Activated effector memory CD4-positive, alpha-beta T cell treated with Interleukin-2 at 50 U/mL for 16 hours (primary cell): ENCODE data around the gene NLE1.
"Not testable (repeated sequence)": the region's sequence is repeated elsewhere in the genome, so short reads cannot be mapped to it uniquely, and the experiment has no call there.

ENCODE experiments used
- DNase-seq: peaks from one replicate; pipeline ENCODE4 v3.0.0-alpha.2; 2020

The NLE1 gene

DNA sequence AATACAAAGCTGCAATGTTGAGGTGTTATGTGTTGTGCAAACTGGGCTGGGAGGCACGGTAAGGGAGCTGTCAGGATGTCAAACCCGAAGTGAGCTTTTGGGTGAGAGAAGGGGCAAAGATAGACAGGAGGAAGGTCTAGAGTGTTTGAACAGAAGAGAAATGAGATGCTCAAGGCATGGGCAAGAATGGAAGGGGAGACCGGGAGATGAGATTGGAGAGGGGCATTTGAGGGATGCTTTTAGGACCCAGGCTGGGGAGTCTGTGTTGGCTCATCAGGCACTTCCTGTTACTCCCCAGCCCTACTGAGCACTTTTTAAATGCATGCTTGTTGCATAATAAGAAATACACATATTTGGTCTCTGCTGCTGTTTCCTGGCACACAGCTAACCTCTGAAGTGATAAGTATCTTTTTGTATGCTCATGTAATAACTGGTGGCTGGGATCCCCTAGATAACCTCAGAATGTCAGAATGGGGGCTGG, 19.2 kb upstream of the NLE1 start:
- no peak for DNase-seq

DNA sequence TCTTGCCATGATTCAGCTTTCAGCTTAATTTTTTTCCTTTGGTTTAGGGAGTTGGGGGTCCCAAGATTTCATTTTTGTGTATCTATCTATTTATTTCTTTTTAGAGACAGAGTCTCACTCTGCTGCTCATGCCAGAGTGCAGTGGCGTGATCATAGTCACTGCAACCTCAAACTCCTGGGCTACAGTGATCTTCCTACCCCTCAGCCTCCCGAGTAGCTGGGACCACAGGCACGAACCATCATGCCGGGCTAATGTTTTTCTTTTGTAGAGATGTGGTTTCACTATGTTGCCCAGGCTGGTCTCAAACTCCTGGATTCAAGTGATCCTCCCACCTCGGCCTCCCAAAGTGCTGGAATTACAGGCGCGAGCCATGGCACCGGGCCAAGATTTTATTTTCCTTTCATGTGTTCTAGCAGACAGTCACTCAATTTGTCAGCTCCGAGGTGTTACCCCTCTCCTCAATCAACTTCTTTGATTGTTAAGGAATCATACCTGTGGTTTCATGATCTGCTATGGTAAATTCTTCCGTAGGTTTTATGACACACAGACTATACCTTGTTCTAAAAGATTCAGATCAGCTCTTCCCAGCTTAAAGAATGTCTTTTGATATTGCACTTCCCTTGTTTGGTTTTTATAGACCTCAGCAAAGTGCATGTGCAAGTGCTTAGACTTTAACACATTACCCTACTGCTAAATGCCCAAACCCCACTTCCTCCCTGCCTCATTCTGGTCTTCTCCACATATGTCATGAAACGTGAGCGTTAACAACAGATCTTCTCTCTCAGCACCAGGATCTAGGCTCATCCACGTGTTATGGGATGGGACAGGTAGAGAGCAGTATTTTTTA, 18.5 kb upstream of the NLE1 start:
- DNase-seq = no peak

DNA sequence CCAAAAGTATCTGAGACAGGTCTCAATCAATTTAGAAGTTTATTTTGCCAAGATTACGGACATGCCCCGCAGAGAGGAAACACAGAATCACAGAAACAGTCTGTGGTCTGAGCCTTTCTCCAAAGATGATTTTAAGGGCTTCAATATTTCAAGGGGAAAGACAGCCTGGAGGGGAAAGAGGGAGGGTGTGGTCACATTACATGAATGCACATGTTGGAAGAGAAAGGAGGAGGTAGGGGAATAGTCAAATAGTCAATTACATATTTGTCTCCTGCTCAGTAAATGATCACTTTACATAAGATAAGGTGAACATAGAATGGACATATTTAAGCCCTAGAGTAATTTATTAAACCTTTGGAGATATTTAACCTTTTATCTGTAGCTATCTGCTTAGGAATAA, 17.8 kb upstream of the NLE1 start:
- no peak for DNase-seq

DNA sequence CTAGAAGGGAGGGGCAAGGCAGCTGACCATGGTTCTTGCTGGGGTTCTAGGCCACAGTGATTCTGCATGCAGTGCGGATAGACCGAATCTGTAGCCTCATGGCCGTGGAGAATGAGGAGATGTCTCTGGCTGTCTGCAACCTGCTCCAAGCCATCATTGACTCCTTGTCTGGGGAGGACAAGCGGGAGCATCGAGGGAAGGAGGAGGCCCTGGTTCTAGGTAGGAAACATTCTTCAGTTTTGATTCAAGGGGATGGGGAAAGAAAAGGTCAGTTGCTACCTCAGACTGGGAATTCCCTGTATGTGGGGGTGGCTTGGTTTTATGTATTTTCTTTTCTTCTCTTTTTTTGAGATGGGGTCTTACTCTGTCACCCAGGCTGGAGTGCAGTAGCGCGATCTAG, 13.1 kb upstream of the NLE1 start:
- DNase-seq = no peak

DNA sequence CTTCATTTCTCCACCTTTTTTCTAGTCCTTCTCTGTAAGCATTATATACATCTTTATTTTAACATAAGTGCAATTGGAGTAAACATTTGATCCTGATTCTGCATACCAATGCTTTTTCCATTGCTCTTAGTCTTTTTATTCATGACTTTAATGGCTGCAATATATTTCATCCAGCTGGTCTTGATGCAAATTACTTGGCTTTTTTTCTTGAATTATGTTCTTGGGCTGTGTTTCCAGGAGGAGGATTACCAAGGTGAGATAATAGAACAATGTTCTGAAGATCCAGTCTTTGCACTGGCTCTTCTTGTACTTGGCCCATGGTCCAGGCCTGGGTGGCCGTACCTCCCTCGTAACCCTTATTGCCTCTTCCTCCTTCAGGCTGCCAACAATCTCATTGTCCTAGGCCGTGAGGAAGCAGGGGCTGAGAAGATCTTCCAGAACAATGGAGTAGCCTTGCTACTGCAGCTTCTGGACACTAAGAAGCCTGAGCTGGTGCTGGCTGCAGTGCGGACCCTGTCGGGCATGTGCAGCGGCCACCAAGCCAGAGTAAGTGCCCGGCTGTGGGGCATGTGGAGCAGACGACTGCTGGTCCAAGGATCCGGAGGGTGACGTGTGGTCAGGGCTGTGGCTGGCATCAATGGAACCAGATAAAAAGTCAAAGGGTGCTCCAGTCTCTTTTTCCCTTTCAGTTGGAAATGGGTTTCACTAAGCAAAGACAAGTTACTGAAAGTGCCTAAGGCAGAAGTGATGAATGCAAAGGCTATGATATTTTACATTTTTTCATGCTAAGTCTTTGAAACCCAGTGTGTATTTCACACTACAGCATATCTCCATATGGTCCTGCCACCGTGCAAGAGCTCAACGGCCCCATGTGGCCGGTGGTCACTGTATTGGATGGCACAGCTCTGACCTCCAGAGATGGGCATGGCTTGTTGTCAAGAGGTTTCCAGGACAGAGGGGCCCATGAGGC, 12.4 kb upstream of the NLE1 start:
- DNase-seq = no peak

DNA sequence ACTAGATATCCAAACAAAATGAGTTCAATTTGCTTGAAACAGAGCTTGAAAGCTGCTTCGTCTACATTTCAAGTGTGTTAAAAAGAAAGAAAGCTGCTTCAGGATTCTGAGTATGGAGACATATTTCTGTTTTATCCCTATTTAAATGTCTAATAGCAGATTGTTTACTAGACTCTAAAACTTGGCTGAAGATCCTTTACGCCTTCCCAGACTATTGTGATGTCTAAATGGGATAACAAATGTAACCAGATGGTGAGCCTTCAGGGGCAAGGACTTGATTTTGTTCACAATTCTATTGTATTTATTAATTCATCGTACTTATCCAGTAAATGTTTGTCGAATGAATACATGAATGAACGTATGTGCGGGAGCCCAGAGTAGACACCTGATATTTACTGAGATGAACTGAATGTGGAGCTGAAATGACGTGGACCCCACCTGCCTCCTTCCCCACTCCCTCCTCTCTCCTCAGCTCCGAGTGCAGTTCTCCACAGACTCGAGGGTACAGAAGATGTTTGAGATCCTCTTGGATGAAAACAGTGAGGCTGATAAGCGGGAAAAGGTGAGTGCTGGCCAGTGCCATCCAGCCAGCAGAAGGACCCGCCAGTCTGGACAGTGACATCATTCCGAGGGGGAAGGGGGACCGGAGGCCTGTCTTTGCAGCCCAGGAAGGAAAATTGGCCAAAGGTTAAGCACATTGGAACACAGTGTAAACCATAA, 10.5 kb upstream of the NLE1 start:
- DNase-seq = no peak

DNA sequence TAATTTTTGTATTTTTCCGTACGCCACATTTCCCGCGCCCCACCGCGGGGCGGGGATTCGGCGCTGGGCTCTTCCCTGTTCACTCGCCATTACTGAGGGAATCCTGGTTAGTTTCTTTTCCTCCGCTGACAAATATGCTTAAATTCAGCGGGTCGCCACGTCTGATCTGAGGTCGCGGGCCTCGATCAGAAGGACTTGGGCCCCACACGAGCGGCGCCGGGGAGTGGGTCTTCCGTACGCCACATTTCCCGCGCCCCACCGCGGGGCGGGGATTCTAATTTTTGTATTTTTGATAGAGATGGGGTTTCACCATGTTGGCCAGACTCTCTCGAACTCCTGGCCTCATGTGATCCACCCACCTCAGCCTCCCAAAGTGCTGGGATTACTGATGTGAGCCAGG, 9.0 kb upstream of the NLE1 start:
- not testable (repeated sequence) for DNase-seq

DNA sequence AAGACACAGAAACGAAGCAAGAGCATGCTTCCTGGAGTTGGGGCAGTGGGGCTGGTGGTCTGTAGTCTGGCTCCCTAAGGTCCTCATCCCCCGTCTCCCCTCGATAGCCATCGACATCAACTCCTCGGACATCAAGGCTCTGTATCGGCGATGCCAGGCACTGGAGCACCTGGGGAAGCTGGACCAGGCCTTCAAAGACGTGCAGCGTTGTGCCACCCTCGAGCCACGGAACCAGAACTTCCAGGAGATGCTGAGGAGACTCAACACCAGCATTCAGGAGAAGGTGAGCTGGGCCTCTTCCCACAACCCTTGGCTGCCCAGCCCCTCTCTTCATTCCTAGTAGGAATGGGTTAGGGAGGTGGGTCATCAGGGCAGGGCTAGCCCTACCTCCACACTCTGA, 7.8 kb upstream of the NLE1 start:
- no peak for DNase-seq

DNA sequence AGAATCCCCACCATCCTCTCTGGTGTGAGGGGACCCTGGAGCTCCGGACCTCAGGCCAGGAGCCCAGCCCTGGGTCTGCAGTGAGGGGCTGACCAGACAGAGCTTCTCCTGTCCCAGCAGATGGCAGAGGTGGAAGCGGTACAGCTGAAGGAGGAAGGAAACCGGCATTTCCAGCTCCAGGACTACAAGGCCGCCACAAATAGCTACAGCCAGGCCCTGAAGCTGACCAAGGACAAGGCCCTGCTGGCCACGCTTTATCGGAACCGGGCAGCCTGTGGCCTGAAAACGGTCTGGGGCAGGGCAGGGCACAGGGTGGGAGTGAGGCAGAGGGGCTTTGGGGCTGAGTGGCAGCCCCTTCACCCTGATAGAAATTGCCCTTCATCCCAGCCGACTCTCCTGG, 6.0 kb upstream of the NLE1 start:
- DNase-seq = no peak

DNA sequence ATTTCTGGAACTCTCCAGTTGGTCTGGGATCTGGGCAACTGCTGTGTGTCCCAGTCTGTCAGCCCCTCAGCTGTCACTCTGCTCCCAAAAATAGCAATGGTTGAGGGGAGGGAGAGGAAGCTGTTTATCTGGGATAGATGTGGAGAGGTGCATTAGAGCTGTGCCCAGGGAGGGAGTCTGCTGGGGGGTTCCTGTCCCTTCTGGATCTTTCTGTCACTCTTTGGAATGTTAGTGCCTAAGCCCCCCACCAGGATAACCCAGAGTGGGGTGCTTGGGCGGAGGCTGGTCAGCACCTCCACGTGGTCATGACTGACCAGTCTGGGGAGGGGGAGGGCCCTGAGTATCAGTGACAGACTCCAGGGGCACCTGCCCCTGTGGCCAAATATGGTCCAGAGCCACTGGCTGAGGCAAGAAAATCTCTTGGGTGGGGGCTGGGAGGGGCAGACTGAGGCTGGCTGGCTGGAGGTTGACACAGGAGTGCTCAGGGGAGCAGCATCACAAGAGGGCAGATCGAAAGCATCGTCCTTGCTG, 5.3 kb upstream of the NLE1 start, which contains the start of gene UNC45B:
Gene UNC45B, plus strand, starts transcription at position 443 of the 531 bp plus-strand sequence. CDS start 447 bp downstream, outside the sequence.
- DNase-seq = no peak

DNA sequence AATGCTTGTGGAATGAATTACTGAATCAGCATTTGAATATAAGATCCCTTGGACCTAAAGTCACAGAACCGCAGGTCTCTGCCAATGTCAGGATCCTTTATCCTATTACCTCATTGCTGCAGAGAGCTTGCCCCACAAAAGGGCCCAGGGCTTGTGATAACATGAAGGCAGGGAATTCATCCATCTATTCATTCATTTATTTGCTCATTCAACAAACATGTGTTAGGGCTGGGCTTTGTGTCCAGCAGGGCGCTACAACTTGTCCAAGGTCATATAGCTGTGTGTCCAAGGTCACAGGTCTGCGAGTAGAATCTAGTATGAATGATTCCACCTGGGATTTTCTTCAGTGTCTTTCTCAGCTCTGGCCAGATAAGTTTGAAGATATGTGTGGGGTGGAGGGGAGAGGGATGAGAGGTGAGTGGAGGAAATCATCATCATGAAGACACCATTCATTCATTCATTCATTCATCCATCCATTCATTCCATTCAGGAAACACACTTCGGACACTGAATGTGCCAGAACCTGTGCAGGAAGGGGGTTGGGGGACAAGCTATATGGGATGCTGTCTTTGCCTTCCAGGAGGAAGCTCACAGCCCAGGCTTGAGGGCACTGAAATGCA, 4.2 kb upstream of the NLE1 start:
- no peak for DNase-seq

DNA sequence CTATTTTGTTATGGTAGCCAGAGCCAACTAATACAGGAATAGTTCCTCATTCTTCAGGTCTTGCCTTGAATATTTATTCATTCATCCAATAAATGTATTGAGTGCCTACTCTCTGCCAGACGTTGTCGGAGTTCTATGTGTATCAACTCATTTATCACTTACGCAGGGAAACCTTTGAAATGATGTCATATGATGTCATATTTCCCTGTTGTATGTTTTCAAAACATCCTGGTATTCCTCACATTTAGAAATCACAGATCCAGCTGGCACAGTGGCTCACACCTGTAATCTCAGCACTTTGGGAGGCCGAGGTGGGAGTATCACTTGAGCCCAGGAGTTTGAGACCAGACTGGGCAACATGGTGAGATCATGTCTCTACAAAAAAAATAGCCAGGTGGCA, 2.7 kb upstream of the NLE1 start:
- no peak for DNase-seq

DNA sequence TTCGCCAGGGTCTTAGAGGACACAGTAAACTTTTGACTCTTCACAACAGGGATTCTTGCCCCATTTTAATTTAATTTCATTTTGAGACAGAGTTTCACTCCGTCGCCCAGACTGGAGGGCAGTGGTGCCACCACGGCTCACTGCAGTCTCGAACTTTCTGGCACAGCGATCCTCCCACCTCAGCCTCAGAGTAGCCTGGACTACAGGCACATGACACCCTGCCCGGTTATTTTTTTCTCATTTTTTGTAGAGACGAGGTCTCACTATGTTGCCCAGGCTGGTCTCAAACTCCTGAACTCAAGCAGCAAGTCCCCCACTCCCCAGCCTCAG, 329 bp upstream of the NLE1 start:
- no peak for DNase-seq

DNA sequence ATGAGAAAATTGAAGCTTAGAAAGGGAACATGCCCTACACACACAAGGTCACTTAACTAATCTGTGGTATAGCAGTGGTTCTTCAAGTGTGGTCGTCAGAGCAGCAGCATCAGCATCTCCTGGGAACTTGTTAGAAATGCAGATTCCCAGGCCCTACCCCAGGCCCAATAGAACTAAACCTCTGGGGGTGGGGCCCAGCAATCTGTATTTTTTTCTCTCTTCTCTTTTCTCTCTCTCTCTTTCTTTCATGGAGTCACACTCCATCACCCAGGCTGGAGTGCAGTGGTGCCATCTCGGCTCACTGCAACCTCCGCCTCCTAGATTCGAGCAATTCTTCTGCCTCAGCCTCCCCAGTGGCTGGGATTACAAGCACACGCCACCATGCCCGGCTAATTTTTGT, 3.9 kb downstream of the NLE1 start:
- DNase-seq = no peak

DNA sequence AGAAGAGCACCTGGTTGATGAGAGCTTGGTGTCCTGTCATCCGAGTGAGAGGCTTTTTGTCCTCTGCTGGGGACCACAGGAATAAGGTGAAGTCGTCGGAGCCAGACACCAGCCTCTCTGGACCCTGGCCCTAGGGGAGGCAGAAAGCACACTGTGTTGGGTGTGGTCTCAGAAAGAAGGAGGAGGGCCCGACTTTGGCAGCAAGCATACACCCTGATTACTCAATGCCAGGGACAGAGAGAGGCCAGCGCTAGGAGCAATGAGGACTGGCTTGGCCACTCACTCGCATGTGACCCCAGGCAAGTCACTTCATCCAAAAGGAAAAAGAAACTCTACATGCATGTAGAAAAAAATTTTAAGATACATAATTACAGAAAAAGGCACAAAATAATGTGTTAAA, 6.8 kb downstream of the NLE1 start:
- DNase-seq = no peak

DNA sequence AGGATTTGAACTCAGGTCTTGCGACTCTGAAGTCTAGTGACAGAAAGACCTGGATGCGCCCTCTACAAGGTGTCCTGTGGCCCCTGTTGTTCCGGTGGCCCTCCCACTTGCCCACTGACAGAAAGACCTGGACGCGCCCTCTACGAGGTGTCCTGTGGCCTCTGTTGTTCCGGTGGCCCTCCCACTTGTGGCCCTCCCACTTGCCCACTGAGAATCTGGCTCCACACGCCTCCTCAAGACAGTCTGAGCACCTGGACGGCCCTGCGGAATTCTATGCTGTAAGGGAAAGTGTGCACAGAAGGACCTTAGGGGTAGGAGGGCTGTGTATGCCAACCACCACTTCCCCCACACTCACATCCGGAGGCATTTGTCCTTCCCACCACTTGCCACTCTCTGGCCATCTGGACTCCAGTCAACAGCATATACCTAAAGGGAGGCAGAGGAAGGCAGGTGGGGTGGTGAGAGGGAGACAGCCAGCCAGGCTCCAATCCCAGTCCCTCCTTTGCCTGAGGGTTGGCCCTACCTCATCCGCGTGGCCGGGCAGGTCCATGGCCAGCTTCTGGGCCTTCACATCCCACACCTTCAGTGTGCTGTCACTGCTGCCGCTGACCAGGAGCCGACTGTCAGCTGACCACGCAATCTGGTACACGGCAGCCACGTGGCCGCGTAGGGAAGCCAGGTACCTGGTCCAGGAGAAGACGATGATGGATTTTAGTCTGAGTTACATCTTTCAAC, 9.1 kb downstream of the NLE1 start:
- DNase-seq = no peak

DNA sequence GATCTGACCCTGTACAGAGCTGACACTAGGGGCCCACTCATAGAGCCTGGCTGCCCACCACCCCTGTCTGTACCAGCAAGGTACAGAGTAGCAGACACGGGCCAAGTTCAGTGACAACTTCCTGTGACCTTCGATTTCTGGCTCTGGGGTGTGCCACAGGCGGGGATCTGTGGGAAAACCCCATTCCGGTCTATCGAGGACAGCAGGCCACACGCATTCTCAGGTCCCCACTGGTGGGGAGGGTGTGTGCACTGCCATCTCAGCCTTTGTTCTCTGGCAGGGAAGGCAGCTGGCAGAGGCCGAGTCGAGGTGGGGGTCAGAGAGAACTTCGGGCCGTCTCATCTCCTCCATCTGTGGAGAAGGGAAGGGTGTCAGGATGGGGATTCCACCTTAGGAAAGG, 10.0 kb downstream of the NLE1 start:
- DNase-seq = no peak

DNA sequence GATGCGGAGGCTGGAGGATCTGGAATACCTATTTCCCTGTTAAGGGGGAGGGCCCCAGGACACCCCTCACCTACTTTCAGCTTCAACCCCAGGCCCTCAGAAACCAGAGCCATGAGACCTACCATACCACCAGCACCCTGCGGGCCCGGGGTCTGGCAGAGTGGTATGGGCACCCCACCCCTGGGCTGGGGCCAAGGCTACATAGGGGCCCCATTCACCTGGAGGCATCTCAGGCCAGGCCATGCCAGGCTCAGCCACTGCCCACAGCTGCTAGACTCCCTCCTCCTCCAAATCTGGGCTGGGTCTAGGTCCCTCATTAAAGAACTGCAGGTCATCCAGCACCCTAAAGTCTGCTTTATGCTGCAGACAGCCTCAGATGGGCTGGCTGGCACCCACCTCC, 11.7 kb downstream of the NLE1 start:
- DNase-seq = no peak

DNA sequence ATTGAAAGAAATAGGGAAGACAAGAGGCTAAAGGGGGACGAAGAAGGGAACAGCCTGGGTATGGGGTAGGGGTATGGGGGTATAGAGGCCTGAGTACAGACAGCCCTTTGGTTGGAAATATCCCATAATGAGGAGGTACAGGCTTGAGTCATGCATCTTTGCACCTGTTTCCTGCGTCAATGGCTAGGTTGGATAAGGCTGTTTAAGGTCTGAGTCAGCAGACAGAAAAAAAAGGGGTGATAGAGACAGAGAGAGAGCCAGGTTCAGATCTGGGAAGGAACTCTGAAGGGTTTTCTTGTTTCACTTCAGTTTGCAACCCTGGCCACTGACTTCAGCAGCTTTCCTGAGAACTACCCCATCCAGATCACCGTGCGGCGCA, 12.1 kb downstream of the NLE1 start:
- DNase-seq = no peak

DNA sequence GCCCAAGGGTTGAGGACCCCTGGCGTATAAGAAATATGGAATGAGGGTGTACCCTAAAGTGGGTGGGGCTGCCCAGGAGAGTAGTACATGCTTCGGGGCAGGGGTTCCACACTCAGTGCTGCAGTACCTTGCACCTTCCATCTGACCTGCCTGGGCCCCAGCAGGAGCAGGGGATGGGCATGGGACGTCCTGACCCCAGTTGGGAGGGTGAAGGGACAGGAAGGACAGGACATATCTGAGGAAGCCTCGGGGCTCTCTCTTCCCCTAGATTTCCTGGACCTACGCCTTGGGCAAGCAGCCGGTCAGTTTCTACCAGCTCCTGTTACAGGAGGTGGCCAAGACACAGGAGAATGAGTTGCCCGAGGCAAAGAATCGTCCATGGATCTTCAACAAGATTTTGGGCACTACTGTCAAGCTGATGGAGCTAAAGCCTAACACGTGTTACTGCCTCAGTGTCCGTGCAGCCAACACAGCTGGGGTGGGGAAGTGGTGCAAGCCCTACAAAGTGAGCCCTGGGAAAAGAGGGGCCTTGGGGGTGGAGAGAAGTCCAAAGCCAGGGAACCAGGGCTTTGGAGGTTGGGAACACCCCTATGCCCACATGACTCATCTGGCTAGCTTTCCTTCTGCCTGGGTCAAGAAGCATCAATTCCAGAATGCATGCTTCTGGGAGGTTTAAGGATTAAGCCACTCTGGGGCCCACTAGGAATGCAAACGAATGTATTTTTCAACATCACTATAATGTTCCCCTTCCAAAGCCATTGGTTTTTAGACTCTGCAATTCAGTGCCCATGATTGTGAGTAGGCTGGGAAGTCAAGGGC, 12.7 kb downstream of the NLE1 start:
- no peak for DNase-seq
